ENCODE results near the gene UCP2.
A peak's percentile ranks its signal among the peaks of the same experiment; 100 is the strongest.
"Not testable (repeated sequence)": the region's sequence is repeated elsewhere in the genome, so short reads cannot be mapped to it uniquely, and the experiment has no call there.

Gene UCP2

GRCh38 chr11:73991471-73992006 is 8.9 kb upstream of the UCP2 start:
- no peak for DNase-seq

- no peak for DNase-seq
These were observed 8.1 kb upstream of the UCP2 start for GRCh38 chr11:73990730-73991129.

- DNase-seq: no peak
These were observed 6.5 kb upstream of the UCP2 start for GRCh38 chr11:73989156-73989555.

GRCh38 chr11:73988227-73988626 is 5.6 kb upstream of the UCP2 start:
- DNase-seq: no peak

- not testable (repeated sequence) for DNase-seq
These were observed 3.0 kb upstream of the UCP2 start for GRCh38 chr11:73985661-73986060.

- DNase-seq: no peak
These were observed 1.3 kb upstream of the UCP2 start for GRCh38 chr11:73983741-73984538.

- DNase-seq: peak; percentile 97
These were observed 522 bp upstream of the UCP2 start for GRCh38 chr11:73982990-73983740.

- DNase-seq: no peak
These were observed 1.4 kb downstream of the UCP2 start for GRCh38 chr11:73981051-73981805.

- DNase-seq: no peak
These were observed 2.4 kb downstream of the UCP2 start for GRCh38 chr11:73980001-73980961.

GRCh38 chr11:73978576-73979086 is 4.0 kb downstream of the UCP2 start:
- no peak for DNase-seq

- no peak for DNase-seq
These were observed 4.7 kb downstream of the UCP2 start for GRCh38 chr11:73977856-73978519.

GRCh38 chr11:73976451-73977151 is 6.0 kb downstream of the UCP2 start:
- DNase-seq: no peak

GRCh38 chr11:73975479-73975757 is 7.2 kb downstream of the UCP2 start:
- no peak for DNase-seq

- DNase-seq: no peak
These were observed 7.8 kb downstream of the UCP2 start for GRCh38 chr11:73974604-73975478.

GRCh38 chr11:73972620-73973449 is 9.8 kb downstream of the UCP2 start:
- DNase-seq: no peak

GRCh38 chr11:73972187-73972586 is 10.5 kb downstream of the UCP2 start:
- no peak for DNase-seq

GRCh38 chr11:73971175-73971719 is 11.4 kb downstream of the UCP2 start:
- no peak for DNase-seq

GRCh38 chr11:73969991-73970800 is 12.4 kb downstream of the UCP2 start:
- DNase-seq: no peak
